G401.6 (cell line): ENCODE results near the gene P2RY8.
"Not testable (repeated sequence)": the region's sequence is repeated elsewhere in the genome, so short reads cannot be mapped to it uniquely, and the experiment has no call there.

Source experiments
- FAIRE-seq: peaks from 2 replicates; lab custom pipeline; 2012; peaks lifted over from hg19 to GRCh38; lab: Jason Lieb, UNC

The P2RY8 gene

DNA sequence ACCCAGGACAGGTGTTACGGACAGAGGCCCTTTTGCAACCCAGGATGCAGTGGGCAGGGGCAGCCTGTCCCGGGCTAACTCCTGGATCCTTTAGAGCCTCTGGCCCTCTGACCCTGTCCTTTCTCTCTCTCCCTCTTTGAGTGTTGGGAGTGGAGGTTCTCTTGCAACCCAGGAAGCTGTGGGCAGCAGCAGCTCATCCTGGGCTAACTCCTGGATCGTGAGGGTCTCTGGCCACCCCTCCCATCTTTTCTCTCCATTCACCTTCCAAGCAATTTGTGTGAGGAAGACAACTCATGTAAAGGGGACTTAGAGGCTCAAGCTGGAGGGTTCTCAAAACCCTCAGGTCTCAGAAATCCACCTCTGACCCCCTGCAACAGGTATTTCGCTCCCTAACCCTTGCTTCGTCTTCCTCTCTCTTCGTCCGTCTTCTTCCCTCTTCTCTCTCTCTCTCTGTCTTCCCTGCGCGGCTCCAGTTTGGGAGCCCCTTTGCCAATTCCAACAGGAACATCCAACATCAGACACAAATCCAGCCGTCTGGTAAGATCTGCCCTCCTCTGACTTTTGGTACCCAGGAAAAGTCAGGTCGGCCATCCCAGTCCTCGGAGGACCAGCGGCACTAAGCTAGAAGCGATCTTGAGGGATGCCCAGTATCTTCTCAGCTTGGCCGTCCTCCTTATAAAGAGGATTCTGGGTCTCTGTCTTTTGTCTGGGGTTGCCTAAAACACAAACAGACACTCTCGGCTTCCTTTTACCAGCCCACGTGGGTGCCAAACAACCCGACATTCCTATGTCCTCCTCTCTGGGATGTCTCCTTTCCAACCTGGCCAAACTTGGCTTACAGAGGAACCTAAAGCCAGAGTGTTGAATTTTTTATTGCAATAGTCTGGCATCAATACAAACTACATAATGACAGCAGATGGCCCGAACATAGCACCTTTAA is 92.2 kb downstream of the P2RY8 start:
- no peak for FAIRE-seq

DNA sequence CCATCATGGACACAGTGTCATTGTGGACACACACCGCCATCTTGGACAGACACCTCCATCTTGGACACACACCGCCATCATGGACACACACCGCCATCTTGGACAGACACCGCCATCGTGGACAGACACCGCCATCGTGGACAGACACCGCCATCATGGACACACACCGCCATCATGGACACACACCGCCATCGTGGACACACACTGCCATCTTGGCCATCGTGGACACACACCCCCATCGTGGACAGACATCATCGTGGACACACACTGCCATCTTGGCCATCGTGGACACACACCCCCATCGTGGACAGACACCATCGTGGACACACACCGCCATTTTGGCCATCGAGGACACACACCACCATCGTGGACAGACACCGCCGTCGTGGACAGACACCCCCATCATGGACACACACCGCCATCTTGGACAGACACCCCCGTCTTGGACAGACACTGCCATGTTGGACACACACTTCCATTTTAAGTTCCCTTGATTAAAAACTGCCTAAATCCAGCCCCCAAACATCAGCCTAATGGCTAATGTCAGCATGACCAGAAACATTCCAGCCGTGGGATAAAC is 93.4 kb downstream of the P2RY8 start:
- FAIRE-seq: no peak

GRCh38 chrX:1442724-1443367 is 94.1 kb downstream of the P2RY8 start:
- no peak for FAIRE-seq

- no peak for FAIRE-seq
These were observed 94.8 kb downstream of the P2RY8 start for GRCh38 chrX:1442016-1442665.

DNA sequence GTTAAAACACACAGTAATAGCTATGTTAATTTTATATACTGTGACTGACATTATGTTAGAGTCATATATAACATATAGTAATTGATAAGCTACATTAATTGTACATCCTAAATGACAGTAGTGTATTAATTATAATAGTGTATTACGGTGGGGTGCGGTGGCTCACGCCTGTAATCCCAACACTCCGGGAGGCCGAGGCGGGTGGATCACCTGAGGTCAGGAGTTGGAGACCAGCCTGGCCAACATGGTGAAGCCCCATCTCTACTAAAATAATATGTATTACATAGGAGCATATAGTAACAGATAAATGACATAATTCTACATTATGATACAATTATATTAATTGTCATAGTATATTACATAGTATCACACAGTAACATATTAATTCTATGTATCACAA is 96.5 kb downstream of the P2RY8 start:
- no peak for FAIRE-seq

DNA sequence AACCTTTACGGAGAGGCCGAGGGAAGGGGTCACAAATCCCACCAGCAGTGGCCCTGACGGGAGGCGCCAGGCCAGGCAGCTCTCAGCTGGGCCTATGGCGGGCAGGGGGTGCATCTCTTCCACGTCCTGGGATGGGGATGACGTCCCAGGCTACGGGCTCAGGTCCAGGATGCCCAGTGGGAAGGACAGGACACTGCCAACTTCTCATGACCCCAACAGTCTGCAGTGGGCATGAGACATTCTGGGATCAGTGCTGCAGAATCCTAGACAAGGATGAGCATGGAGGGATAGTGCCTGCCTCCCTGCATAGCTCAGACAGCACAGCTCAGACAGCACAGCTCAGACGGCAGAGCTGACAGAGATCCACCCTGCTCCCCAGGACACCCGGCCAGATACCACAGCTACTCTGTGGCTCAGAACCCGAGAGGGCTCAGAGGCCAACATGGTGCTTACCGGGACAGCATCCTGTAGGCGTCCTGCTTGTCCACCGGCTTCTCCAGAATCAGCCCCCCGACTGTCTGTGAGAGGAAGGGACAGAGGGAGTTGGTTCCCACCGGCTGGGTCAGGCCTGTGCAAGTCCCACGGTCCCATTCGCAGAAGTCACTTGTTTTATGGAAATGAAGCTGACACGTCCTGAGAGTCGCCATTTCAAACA is 101.6 kb downstream of the P2RY8 start:
- no peak for FAIRE-seq

DNA sequence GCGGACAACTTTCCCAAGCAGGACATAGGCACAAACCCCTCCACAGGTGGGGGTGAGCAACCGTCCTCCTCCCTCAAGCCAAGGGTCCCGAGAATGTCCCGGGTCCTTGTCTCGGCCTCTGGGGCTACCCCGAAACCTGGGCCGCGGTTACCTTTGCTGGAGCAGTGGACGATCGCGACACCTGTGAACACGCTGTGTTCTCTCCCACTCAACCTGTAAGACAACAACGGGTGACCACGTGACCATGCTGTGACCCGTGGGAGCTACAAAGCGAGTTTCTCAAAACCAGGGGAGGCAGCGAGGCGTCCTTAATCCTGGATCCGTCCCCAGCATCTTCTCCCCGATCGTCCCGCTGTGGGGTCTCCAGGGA is 102.1 kb downstream of the P2RY8 start:
- FAIRE-seq: no peak

DNA sequence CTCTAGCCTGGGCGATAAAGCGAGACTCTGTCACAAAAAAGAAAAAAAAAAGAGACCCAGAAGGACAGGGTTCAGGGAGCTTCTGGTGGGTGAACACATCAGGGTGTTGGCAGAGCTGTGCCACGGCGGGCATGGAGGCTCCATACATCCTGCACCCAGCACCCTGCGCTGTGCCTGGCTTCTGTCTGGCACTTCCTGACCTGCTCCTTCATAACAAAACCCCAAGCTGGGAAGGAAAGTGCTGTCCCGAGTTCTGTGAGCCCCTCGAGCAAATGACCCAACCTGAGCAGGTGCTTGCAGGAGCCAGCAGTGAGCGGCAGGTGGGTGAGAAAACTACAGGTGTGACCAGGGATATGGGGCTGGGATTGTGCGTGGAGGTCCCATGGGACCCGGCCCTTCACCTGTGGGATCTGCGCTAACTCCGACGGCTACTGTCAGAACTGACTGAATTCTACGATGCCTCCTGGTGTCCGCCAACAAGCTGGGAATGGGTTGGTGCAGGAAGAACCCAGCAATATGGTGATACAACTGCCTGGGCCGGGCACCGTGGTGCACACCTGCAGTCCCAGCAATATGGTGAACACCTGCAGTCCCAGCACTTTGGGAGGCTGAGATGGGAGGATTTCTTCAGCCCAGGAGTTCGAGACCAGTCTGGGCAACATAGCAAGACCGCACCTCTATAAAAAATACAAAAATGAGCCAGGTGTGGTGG is 103.2 kb downstream of the P2RY8 start:
- FAIRE-seq: no peak

DNA sequence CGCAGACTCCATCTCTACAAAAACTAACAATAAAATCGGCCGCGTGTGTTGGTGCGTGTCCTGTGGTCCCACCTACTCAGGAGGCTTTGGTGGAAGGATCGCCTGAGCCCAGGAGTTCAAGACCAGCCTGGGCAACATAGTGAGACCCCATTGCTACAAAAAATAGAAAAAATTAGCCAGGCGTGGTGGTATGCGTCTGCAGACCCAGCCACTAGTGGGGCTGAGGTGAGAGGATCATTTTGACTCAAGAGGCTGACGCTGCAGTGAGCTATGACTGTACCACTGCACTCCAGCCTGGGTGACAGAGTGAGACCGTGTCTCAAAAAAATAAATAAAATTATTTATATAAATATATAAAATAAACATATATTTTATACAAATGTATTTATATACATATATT is 106.5 kb downstream of the P2RY8 start:
- no peak for FAIRE-seq

DNA sequence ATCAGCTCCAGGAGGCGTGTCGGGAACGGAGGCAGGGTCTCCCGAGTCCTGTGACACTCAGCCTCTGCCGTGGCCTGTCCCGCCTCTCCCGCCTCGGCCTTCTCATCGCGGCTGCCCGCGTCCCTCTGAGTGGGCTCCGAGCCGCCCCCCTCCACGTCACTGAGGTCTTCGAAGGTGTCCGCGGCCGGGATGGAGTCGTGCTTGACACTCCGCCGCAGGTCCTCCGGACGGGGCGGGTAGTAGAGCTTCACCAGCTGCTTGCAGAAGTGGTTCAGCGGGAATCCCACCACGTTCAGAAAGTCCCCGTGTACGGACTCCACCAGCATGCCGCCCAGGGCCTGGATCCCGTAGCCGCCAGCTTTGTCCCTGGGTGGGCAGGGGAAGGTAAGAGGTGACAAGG is 109.2 kb downstream of the P2RY8 start:
- FAIRE-seq: no peak

- FAIRE-seq: not testable (repeated sequence)
These were observed 110.7 kb downstream of the P2RY8 start for GRCh38 chrX:1426321-1426720.

DNA sequence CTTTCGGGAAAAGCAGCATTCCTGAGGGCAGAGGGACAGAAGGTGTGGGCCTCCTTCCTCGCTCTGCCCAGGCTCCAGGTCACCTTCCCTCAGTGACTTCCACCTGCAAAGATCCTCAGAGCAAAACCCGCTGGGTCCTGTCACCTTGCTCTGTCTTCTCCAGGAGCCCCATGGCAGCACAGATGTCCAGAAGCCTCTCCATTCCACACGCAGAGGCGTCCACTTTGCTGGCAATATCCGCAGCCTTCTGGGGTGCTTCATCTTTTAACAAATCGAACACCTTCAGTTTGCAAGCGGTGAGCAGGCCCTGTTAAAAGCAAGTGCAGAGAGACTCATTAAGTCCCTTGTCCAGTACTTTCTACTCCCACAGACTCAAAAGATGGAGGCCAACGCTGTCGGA is 111.6 kb downstream of the P2RY8 start:
- no peak for FAIRE-seq

- no peak for FAIRE-seq
These were observed 112.7 kb downstream of the P2RY8 start for GRCh38 chrX:1424147-1424851.

DNA sequence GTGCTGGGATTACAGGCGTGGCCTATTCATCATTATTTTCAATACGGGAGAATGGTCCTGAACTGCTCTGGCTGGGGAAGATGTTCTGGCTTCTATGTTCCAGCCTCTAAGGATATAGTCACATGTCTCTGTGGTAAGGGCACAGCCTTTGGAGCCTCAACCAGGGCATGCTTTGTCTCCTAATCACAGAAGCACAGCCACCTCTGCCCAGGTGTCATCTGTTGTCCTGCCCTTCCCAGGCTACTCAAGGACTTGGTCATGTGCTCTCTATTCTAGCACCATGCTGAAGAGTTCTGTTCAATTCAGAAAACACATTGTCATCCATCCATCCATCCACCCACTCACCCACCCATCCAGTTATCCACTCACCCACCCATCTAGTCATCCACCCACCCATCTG is 113.8 kb downstream of the P2RY8 start:
- FAIRE-seq: no peak

- FAIRE-seq: no peak
These were observed 114.9 kb downstream of the P2RY8 start for GRCh38 chrX:1422135-1422465.

GRCh38 chrX:1421433-1422134 is 115.4 kb downstream of the P2RY8 start:
- FAIRE-seq: no peak

GRCh38 chrX:1420371-1420770 is 116.6 kb downstream of the P2RY8 start:
- no peak for FAIRE-seq

- FAIRE-seq: no peak
These were observed 117.2 kb downstream of the P2RY8 start for GRCh38 chrX:1419545-1420355.

GRCh38 chrX:1418901-1419544 is 118.0 kb downstream of the P2RY8 start:
- no peak for FAIRE-seq
